ENCODE data around the gene CDH23.

The CDH23 gene

GRCh38 chr10:71638822-71639719, 242.4 kb downstream of the CDH23 start:
- TF ChIP-seq FOXP2 (optimal IDR thresholded peaks at IDR 0.05; ENCODE audit: borderline replicate concordance, extremely low read depth, extremely low read length, insufficient read depth) (no peak), POLR2AphosphoS5 (IDR thresholded peaks at IDR 0.05; ENCODE audit: low read depth, low read length) (no peak), REST (IDR thresholded peaks at IDR 0.05; ENCODE audit: insufficient read depth in 1 of 2, low read depth in 2 of 2, low read length in 2 of 2) (no peak), SIN3A (IDR thresholded peaks at IDR 0.05; ENCODE audit: borderline replicate concordance, insufficient read depth, low read length) (no peak), TAF1 (IDR thresholded peaks at IDR 0.05; ENCODE audit: borderline replicate concordance, insufficient read depth, low read length) (no peak)

- TF ChIP-seq TAF1 (IDR thresholded peaks at IDR 0.05; ENCODE audit: borderline replicate concordance, insufficient read depth, low read length) (no peak), POLR2AphosphoS5 (IDR thresholded peaks at IDR 0.05; ENCODE audit: low read depth, low read length) (no peak), REST (IDR thresholded peaks at IDR 0.05; ENCODE audit: insufficient read depth in 1 of 2, low read depth in 2 of 2, low read length in 2 of 2) (no peak), FOXP2 (optimal IDR thresholded peaks at IDR 0.05; ENCODE audit: borderline replicate concordance, extremely low read depth, extremely low read length, insufficient read depth) (no peak), SIN3A (IDR thresholded peaks at IDR 0.05; ENCODE audit: borderline replicate concordance, insufficient read depth, low read length) (no peak)
Observed at GRCh38 chr10:71640607-71641006, 243.9 kb downstream of the CDH23 start.

- no peak for TF ChIP-seq FOXP2 (optimal IDR thresholded peaks at IDR 0.05; ENCODE audit: borderline replicate concordance, extremely low read depth, extremely low read length, insufficient read depth)
- no peak for TF ChIP-seq POLR2AphosphoS5 (IDR thresholded peaks at IDR 0.05; ENCODE audit: low read depth, low read length)
- TF ChIP-seq TAF1 (IDR thresholded peaks at IDR 0.05; ENCODE audit: borderline replicate concordance, insufficient read depth, low read length), result no peak
- no peak for TF ChIP-seq SIN3A (IDR thresholded peaks at IDR 0.05; ENCODE audit: borderline replicate concordance, insufficient read depth, low read length)
- no peak for TF ChIP-seq REST (IDR thresholded peaks at IDR 0.05; ENCODE audit: insufficient read depth in 1 of 2, low read depth in 2 of 2, low read length in 2 of 2)
Observed at GRCh38 chr10:71641449-71641848, 244.7 kb downstream of the CDH23 start.

GRCh38 chr10:71641986-71642385, 245.3 kb downstream of the CDH23 start:
- TF ChIP-seq POLR2AphosphoS5 (IDR thresholded peaks at IDR 0.05; ENCODE audit: low read depth, low read length) (no peak), FOXP2 (optimal IDR thresholded peaks at IDR 0.05; ENCODE audit: borderline replicate concordance, extremely low read depth, extremely low read length, insufficient read depth) (no peak), REST (IDR thresholded peaks at IDR 0.05; ENCODE audit: insufficient read depth in 1 of 2, low read depth in 2 of 2, low read length in 2 of 2) (no peak), SIN3A (IDR thresholded peaks at IDR 0.05; ENCODE audit: borderline replicate concordance, insufficient read depth, low read length) (no peak), TAF1 (IDR thresholded peaks at IDR 0.05; ENCODE audit: borderline replicate concordance, insufficient read depth, low read length) (no peak)
